GM12864 (cell line): ENCODE results near the gene MBL2.

Experiments
- DNase-seq: peaks from one replicate; pipeline ENCODE4 v3.0.0-alpha.2; 2011; ENCODE audit warnings: low read depth
- H3K4me3 ChIP-seq: 2 replicates; pipeline ENCODE4 v1.5.1; 2011; ENCODE audit warnings: mild to moderate bottlenecking, low read depth, low read length, control low read depth
- CTCF ChIP-seq: IDR thresholded peaks from 2 replicates; pipeline ENCODE4 v1.5.1; 2011; ENCODE audit warnings: low read depth, mild to moderate bottlenecking, moderate library complexity, low read length, control low read depth, inconsistent platforms; ENCODE audit errors: missing control alignments

The MBL2 gene

GRCh38 chr10:52774600-52775106, 2.1 kb upstream of the MBL2 start:
- no peak for DNase-seq
- TF ChIP-seq CTCF = no peak
- H3K4me3 ChIP-seq = no peak overlapping the region

GRCh38 chr10:52774182-52774581, 1.6 kb upstream of the MBL2 start:
- no peak overlapping the region for H3K4me3 ChIP-seq
- TF ChIP-seq CTCF = no peak
- no peak for DNase-seq

GRCh38 chr10:52771534-52772445, 794 bp downstream of the MBL2 start:
- H3K4me3 ChIP-seq = no peak overlapping the region
- DNase-seq = no peak
- no peak for TF ChIP-seq CTCF

GRCh38 chr10:52770904-52771303, 1.7 kb downstream of the MBL2 start:
- TF ChIP-seq CTCF = no peak
- no peak for DNase-seq
- H3K4me3 ChIP-seq = no peak overlapping the region

- no peak overlapping the region for H3K4me3 ChIP-seq
- TF ChIP-seq CTCF = no peak
- no peak for DNase-seq
Measured at GRCh38 chr10:52769966-52770365, 2.6 kb downstream of the MBL2 start.

GRCh38 chr10:52768001-52768532, 4.5 kb downstream of the MBL2 start:
- no peak for TF ChIP-seq CTCF
- DNase-seq = no peak
- H3K4me3 ChIP-seq = no peak overlapping the region
